Stimulated activated CD4-positive, alpha-beta T cell treated with anti-CD3 and anti-CD28 coated beads, Interleukin-15, amount 100 ng/mL, for 1 hour (primary cell): ENCODE results near the gene ACER1.
"Not testable (repeated sequence)": the region's sequence is repeated elsewhere in the genome, so short reads cannot be mapped to it uniquely, and the experiment has no call there.

ENCODE experiments used
- DNase-seq, 2 donors: peaks; one replicate each; pipeline ENCODE4 v3.0.0-alpha.2; 2020; ENCODE audit warnings: low read depth in 1 of 2, low spot score in 1 of 2

Gene ACER1

DNA sequence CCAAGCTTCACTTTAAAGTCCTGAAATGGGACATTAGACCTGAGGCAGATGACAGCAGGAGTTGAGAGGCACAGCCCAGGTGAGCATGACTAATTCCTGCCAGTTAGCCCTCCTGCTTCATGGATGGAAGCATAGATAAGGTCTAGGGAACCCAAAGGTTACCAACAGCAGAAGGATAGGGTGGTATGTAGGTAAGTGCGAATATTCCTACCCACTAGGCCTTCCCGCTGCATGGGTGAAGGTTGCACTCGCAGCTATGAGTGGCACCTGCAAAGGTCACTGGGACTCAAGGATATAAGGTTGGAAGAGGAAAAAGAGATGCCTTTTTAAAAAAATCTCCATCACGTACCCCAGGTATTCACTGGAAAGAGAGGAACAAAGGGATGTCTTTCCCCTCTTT is 41.4 kb downstream of the ACER1 start:
- DNase-seq, result no peak

DNA sequence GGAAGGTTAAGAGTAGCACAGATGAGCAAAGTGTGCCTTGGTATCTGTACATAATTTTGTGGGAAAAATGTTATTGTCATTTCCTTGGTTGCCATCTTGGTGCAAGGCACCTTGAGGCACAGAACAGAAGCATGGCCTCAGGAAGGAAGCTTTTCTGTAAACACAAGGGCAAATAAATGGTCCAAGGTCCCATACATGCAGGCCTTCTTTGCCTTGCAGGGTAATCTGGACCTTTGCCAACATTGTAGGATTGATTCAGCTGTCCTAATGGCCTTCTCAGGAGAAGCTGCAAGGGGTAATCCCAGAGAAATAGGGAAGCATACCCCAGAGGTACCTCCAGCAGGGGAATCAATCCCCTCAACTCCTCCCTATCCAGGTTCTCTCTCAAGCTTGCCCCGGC is 44.7 kb downstream of the ACER1 start:
- no peak for DNase-seq

DNA sequence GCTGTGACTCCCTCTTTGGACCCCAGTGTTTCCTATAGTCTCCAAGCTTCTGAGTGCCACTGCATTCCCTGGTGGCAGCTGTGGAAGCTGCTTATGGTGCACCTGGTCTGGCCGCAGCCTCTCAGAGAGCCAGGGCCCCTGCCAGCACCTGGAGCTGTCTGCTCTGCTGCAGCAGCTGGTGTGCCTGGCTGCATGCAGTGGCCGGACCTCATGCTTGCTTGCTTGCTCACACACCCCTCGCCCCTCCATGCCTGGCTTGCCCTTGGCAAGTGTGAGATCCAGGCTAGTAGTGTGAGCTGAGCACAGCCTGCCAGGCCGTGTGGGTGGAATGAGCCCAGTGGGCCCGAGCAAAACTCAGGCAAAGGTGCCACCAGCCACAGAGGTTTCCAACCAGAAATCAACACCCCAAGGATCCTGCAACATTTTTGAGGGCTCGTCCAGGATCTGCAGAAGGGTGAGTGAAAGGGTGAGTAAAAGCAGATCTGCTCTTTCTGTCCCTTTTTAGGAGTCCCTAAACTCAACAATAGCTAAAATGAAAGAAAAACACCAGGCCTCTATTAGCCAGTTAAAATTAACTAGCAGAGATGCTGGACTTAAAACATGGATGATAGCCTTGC is 46.0 kb downstream of the ACER1 start:
- no peak for DNase-seq

- DNase-seq, result no peak
Measured at GRCh38 chr19:6286676-6287075, 46.7 kb downstream of the ACER1 start.

DNA sequence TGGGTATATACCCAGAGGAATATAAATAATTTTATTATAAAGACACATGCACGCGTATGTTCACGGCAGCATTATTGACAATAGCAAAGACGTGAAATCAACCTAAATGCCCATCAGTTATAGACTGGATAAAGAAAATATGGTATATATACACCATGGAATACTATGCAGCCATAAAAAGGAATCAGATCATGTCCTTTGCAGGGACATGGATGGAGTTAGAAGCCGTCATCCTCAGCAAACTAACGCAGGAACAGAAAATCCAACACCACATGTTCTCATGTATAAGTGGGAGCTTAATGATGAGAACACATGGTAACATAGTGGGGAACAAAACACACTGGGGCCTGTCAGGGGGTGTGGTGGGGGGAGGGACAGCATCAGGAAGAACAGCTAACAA is 51.0 kb downstream of the ACER1 start:
- not testable (repeated sequence) for DNase-seq

DNA sequence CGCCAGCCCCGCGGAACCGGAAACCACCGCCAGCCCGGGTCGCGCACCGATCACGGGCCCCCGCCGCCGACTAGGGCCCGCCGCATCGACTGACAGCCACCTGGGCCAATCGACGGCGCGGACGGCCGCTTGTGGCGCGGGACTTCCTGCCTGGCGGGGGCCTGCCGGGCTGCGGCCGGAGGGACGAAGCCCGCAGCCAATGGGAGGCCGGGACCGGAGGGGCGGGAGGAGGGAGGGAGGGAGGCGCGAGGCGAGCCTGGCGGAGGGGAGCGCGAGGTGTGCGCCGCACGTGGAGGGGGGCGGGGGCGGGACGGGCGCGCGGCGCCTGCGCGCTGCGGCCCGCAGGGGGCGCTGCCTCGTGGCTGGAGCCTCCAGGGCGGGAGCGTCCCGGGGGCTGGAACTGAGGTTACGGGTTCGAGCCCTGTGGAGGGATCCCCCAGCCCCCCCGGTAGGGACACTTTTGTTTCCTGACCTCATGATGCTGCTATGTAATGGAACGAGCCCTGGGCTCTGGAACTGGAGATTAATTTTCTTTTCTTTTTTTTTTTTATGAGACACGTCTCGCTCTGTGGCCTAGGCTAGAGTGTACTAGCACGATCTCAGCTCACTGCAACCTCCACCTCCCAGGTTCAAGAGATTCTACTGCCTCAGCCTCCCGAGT is 53.4 kb downstream of the ACER1 start, which contains the start of gene MLLT1:
Gene MLLT1 (minus strand): TSS at position 45 of the 661 bp plus-strand sequence. CDS start 191 bp downstream, outside the sequence.
- peak; percentile 91 to 95 for DNase-seq

GRCh38 chr19:6279620-6279930 is 53.8 kb downstream of the ACER1 start:
- no peak for DNase-seq

GRCh38 chr19:6278740-6279619 is 54.4 kb downstream of the ACER1 start:
- no peak for DNase-seq

DNA sequence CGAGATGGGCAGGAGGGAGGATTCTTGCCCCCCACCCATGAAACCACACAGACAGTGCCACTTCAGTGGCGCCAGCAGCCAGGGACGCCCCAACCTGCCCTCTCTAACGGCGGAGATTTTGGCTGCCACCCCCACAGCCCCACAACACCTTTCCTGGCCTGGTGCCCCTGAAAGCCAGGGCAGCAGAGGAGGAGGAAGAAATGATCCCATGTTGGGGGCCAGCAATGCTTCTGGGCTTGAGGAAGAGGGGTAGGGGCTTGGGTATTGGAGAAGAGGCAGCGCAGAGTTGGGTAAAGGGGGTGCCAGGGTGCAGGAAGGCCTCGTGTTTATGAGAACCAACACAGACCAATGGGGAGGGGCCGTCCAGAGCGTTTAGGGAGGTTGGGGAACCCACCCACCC is 55.4 kb downstream of the ACER1 start:
- no peak for DNase-seq

DNA sequence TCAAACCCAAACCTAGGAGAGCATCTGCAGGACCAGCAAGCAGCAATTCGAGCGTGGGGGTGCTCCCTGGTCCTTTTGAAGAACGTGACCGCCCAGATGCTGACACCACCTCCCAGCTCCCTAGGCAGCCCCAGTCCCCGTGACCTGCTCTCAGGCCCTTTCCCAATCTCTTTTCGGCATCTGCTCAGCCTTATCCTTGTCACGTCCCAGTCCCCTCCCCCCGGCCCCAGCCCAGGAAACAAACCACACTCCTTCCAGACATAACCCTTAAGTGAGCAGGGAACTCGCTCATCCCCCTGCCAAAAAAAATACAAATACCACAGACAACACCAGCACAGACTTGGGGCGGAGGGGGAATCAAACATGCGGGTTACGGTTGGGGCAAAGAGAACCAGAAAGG is 57.0 kb downstream of the ACER1 start:
- no peak for DNase-seq

GRCh38 chr19:6275170-6275744 is 58.2 kb downstream of the ACER1 start:
- no peak for DNase-seq

GRCh38 chr19:6274756-6275155 is 58.7 kb downstream of the ACER1 start:
- DNase-seq, result no peak

DNA sequence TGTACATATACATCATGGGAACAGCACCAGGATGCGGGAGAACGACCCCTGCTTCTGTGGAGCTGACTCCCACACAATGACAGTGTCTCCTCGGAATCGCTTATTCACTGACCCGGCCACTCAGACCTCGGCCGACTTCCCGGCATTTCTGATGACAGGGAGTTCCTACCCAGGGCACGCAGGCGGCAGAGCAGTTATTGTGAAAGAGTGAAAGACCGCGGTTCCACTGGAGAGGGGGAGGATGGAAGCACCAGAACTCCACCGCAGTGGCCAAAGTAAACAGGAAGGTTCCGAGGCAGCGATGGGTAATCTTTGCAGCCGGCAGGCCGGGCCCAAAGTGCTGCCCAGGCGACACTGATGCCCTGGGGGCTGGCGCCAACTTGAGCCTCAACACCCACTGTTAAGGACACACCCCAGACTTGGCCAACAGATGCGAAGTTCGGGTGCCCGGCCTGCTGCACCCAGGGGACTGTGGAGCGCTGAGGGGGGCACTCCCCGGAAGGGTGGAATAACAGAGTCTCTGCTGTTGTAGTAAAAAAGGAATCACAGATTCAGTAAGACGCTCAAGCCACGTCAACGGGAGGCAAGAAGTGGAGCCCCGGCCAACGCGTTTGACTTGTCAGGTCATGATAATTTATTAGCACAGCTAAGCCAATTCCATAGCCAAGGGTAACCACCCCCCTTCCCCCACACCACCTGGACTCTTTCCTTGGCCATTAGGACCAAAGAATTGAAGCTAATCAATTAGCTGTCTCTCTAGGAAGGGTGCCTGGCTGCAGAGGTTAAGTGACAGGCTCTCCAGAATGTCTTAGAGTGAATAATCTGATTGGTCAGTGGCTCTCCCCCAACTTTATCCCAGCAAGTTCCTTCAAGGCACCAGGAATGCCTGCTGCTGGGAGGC is 59.5 kb downstream of the ACER1 start:
- no peak for DNase-seq

GRCh38 chr19:6272913-6273600 is 60.4 kb downstream of the ACER1 start:
- DNase-seq, result no peak

GRCh38 chr19:6272411-6272791 is 61.0 kb downstream of the ACER1 start:
- no peak for DNase-seq

DNA sequence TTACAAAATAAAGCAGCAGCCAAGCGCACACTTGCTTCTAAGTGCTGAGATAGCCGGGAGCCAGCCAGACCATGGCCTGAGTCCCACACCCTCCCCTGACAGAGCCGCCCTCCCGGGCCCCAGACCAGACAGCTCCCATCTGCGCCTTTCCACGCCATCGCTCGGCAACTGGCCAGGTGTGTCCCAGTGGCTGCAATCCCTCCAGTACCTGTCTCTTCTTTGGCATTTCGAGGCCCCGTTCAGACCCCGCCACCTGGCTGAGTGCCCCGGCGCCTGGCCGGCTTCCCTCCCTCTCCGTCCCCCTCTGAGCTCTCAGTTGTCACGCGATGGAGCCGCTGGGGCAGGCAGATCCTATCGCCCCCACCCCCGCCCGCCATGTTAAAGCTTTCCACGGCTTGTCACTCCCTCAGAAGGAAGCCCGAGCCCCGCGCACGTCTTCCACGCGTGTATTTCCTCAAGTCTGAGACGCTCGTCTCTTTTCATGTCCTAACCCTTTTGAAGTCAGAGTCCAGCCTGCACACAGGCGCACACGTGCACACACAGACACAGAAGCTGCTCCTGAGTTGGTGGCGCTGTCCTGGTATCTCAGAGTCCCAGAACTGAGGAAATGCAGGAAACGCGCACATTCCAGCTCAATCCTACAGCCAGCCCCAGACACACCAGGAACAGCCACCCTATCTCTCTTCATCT is 61.5 kb downstream of the ACER1 start:
- DNase-seq, result no peak

GRCh38 chr19:6271251-6271650 is 62.2 kb downstream of the ACER1 start:
- no peak for DNase-seq

DNA sequence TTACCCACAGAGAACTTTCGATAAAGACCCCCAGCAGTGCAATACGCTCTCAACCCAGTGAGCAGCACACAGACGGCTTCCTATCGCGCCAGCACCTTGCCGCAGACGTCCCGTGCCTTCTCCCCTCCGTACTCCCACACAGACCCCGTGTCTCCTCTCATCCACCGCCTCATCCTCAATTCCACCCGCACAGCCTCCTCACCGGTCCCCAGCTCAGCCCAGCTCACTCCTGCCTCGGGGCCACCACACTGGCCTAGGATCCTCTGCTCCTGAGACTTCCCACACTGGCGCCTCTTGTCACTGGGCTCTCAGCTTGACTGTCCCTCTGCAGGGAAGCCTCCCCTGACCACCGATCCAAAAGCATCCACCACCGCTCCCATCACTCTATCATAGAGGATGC is 62.6 kb downstream of the ACER1 start:
- DNase-seq, result no peak

GRCh38 chr19:6270076-6270745 is 63.2 kb downstream of the ACER1 start:
- DNase-seq, result no peak
